ENCODE results near the gene SF3A2.
"Not testable (repeated sequence)": the region's sequence is repeated elsewhere in the genome, so short reads cannot be mapped to it uniquely, and the experiment has no call there.

SF3A2 gene

DNA sequence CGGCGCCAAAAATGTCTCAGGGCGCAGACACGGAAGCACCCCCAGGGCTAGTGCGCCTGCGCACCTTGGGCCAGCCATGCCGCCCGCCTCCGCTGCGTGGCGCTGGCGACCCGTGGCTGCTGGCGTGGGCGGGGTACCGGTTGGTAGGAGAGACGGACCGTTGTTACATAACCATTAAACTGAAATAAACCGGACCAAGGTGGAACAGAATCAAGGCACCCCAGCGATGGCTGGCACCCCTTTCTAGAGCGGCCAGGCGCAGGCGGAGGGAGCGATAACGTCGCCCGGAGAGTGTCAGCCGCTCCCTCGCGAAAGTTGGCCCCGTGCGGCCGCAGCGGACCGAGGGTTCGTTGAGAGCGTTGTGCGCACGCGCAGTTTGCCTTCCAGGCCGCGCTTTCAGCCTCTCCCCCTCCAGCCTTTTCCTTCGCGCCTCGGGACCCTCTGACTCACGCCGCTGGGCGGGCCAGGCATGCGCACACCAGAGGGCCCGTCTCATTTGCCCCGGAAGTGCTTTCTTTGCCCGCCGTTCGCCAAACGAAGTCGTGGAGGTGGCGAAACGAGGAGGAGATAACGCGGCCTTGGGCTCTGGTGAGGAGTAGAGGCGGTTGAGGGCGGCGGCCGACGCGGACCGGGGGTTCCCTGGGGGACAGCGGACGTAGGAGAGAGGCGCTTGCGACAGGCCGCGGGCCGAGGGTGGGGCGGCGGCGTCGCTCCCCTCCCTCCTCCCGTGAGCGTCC, at the start of gene SF3A2, which contains the start of gene PLEKHJ1:
Gene SF3A2, plus strand, starts transcription at position 511 of the 737 bp plus-strand sequence. CDS start 6,595 bp downstream, outside the sequence.
Gene PLEKHJ1, minus strand, starts transcription at position 16 of the 737 bp plus-strand sequence. CDS start 81 bp downstream, outside the sequence.
- DNase-seq (ENCODE audit: low spot score) (peak; percentile 91), FAIRE-seq (peak; percentile 74)

- FAIRE-seq (no peak), DNase-seq (ENCODE audit: low spot score) (no peak)
Measured at GRCh38 chr19:2187159-2187558, 49.5 kb upstream of the SF3A2 start.

DNA sequence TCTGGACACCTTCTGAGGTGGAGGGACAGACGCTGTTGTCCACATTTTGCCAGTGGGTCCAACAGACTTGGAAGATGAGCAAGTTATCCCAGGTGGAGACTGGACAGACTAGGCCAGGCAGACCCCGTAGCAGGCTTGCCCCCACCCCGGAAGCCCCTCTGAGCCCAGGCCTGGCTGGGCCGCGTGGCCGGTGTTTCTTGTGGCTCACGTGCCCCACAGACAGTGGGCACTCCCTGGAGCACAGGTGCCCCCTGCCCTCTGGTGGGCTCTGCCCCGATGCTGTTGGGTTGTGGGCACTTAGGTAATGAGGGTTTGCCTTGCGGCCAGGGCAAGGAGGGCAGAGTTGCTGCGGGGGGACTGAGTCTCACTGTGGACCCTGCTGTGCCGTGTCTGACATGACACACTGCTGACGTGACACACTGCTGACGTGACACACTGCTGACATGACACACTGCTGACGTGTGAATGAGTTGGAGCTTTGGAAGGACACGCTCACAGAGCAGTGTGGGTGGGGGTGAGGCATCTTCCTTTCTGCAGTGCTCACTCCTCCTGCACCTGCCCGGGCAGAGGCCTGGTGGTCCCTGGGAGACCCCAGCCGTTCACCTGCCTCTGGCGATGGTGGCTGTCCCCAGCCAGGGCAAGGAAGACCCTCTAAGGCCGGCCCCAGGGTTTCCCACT, 47.8 kb upstream of the SF3A2 start:
- no peak for DNase-seq (ENCODE audit: low spot score)
- FAIRE-seq = no peak

DNA sequence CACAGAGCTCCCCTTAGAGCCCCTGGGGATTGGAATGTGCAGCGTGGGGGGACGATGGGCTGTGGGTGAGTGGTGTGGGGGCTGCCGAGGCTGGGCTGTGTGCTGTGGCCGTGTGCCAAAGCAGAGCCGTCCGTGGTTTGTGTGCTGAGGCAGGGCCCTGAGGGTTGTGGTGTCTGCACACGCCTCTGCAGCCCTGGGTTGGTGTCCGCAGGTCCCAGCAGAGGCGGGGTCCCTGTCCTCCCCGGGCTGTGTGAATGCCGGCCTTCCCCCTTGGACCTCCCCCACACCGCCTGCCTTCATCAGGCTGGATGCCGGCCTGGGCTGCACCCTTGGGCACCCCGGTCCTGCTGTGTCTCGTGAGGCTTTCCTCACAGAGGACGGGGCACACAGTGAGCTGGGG, 46.7 kb upstream of the SF3A2 start:
- FAIRE-seq = no peak
- DNase-seq (ENCODE audit: low spot score) = no peak

DNA sequence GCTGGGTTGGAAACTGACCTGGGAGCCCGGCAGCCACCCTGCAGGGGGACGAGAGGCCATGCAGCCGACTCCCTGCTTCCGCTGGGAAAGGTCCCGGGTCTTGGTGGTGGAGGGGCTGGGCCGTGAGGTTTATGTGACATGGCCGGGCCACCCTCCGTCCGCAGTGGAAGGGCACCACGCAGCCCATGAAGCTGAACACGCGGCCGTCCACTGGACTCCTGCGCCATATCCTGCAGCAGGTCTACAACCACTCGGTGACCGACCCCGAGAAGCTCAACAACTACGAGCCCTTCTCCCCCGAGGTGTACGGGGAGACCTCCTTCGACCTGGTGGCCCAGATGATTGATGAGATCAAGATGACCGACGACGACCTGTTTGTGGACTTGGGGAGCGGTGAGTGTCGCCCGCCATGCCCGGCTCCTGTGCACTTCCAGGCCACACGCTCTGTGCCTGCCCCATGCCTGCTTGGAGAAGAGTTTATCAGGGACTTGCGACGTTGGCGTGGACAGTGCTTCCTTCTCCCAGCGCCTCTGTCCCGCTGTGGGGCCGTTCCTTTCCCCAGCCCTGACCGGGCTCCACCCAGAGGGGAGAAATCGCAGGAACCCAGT, 45.7 kb upstream of the SF3A2 start:
- no peak for DNase-seq (ENCODE audit: low spot score)
- FAIRE-seq = no peak

GRCh38 chr19:2191456-2192310, 44.9 kb upstream of the SF3A2 start:
- no peak for FAIRE-seq

DNA sequence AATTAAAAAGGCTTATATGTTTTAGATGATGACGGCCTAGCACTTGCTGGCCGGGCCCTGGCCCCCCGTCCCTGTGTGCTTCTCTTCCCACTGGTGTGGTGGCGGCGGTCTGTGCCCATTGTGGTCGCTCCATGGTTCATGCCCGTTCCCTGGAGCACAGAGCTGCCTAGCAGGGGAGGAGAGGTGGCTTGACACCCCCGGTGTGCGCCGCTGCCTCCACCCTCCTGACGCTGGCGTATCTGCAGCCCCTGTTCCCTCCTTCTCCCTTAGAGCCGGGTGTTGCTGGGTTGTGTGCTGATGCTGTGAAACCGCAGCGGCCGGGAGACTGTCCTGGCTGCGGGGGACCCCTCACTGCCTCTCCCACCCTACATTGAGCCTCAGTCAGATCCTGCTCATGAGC, 43.8 kb upstream of the SF3A2 start:
- FAIRE-seq (no peak), DNase-seq (ENCODE audit: low spot score) (no peak)

More at GRCh38 chr19:2191456-2192310, 44.9 kb upstream of the SF3A2 start:
- no peak for DNase-seq (ENCODE audit: low spot score)

DNA sequence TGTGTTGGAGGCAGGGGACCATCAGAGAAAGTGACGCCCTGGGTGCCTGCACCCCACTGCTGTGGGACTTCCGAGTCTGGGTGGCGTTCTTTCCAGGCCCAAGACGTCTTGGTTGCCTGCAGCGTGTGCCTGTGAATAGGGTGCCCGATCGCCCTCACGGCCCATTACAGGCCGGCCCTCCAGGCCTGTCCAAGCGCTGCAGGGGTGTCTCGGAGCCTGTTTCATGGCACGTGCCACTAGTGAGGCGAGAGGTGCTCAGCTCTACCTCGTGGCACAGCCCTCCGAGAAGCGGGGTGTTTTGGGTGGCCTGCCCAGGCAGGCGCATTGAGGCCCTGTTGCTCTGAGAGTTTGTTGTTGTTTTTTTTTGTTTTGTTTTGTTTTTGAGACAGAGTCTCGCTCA, 42.8 kb upstream of the SF3A2 start:
- no peak for FAIRE-seq

GRCh38 chr19:2194513-2195078, 42.0 kb upstream of the SF3A2 start:
- FAIRE-seq = no peak
- DNase-seq (ENCODE audit: low spot score) = no peak

More for the DNA sequence above, 42.8 kb upstream of the SF3A2 start:
- no peak for DNase-seq (ENCODE audit: low spot score)

GRCh38 chr19:2195361-2195760, 41.3 kb upstream of the SF3A2 start:
- FAIRE-seq (no peak), DNase-seq (ENCODE audit: low spot score) (no peak)

DNA sequence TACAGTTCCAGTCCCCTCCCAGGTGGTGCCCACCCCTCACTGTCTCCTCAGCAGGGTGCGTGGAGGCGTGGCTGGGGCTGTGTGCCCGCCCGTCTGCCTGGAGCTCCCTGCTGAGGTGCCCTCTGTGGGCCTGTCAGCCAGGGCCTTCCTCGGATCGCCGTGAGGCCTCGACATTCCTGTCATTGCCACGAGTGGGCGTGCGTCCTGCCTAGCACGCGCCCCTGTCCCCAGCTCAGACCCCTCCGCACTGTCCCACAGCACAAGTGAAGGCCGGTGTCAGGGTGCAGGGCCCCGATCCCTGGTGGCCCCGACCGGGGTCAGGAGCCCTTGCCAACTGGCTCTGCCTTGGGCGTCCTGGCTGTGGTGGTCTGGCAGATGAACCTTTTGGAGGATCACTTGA, 40.7 kb upstream of the SF3A2 start:
- no peak for DNase-seq (ENCODE audit: low spot score)
- no peak for FAIRE-seq

- DNase-seq (ENCODE audit: low spot score) (no peak), FAIRE-seq (no peak)
Measured at GRCh38 chr19:2197270-2197669, 39.4 kb upstream of the SF3A2 start.

GRCh38 chr19:2198317-2198716, 38.3 kb upstream of the SF3A2 start:
- FAIRE-seq (no peak), DNase-seq (ENCODE audit: low spot score) (no peak)

DNA sequence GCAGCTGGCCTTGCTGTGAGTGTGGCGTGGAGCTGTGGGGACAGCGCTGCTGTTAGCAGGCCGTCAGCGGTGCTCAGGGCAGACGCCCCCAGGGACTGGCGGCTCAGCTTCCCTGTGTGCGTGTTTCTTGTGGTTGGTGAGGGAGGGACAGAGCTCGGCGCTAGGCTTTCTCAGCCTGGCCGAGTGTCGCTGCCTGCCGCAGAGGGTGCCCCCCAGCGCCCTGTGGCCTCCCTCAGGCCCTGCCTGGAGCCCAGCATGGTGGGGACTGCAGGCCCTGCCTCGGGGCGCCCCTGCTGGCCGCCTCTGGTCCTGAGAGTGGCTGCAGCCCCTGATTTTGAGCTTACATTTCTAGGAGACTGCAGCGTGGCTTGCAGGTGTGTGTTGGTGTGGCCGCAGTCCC, 37.4 kb upstream of the SF3A2 start:
- DNase-seq (ENCODE audit: low spot score) (no peak), FAIRE-seq (no peak)

- DNase-seq (ENCODE audit: low spot score) (no peak), FAIRE-seq (no peak)
Measured at GRCh38 chr19:2199861-2200623, 36.6 kb upstream of the SF3A2 start.

GRCh38 chr19:2200624-2201294, 35.9 kb upstream of the SF3A2 start:
- FAIRE-seq = not testable (repeated sequence)

GRCh38 chr19:2201473-2202148, 35.0 kb upstream of the SF3A2 start:
- FAIRE-seq = no peak
- no peak for DNase-seq (ENCODE audit: low spot score)

More at GRCh38 chr19:2200624-2201294, 35.9 kb upstream of the SF3A2 start:
- not testable (repeated sequence) for DNase-seq (ENCODE audit: low spot score)

- DNase-seq (ENCODE audit: low spot score) = no peak
- no peak for FAIRE-seq
Measured at GRCh38 chr19:2202366-2202765, 34.3 kb upstream of the SF3A2 start.

GRCh38 chr19:2207008-2207407, 29.6 kb upstream of the SF3A2 start:
- FAIRE-seq (no peak), DNase-seq (ENCODE audit: low spot score) (no peak)

Measured in RCC 7860 (cell line).